CD4-positive, CD25-positive, alpha-beta regulatory T cell (primary cell): ENCODE measurements around the gene CDC42EP2. TPM values are rescaled to one million over a fixed set of nuclear protein-coding genes. Genes with fewer than 3 reads are reported as not detected.

ENCODE experiments used
- ATAC-seq, 2 donors: fragments of 150-1000 bp; cut with Tn5 transposase; one replicate each; pipeline ENCODE4 v1.10.0; 2021; ENCODE audit warnings: low read depth in 2 of 2, moderate number of reproducible peaks in 2 of 2, moderate library complexity in 1 of 2
- DNase-seq, 3 donors: peaks; one replicate each; pipeline versions ENCODE4 v3.0.0 to v3.0.0-alpha.2; 2012 to 2022; ENCODE audit warnings: mixed read lengths in 1 of 3
- H3K27ac ChIP-seq: one replicate; pipeline ENCODE4 v1.7.0; 2013; ENCODE audit warnings: mild to moderate bottlenecking, low read length; ENCODE audit not compliant: insufficient read depth, poor library complexity, severe bottlenecking
- H3K27me3 ChIP-seq: one replicate; pipeline ENCODE4 v1.7.0; 2013; ENCODE audit warnings: low read length; ENCODE audit not compliant: control insufficient read depth, insufficient read depth
- H3K36me3 ChIP-seq: one replicate; pipeline ENCODE4 v1.7.0; 2013; ENCODE audit warnings: mild to moderate bottlenecking, low read length, moderate library complexity; ENCODE audit not compliant: control insufficient read depth, insufficient read depth
- H3K4me1 ChIP-seq: 2 replicates; pipeline ENCODE4 v1.7.0; 2013; ENCODE audit warnings: mild to moderate bottlenecking, low read length; ENCODE audit not compliant: insufficient read depth, control insufficient read depth, poor library complexity, severe bottlenecking
- H3K4me3 ChIP-seq: one replicate; pipeline ENCODE4 v1.7.0; 2013; ENCODE audit warnings: low read depth, mild to moderate bottlenecking, low read length, moderate library complexity
- H3K9me3 ChIP-seq, 2 experiments: 1 replicate in 1 of 2; 2 replicates in 1 of 2; pipeline ENCODE4 v1.7.0; 2013; ENCODE audit warnings: low read length in 2 of 2, mild to moderate bottlenecking in 1 of 2, moderate library complexity in 1 of 2; ENCODE audit not compliant: control insufficient read depth in 2 of 2
- H3K27ac Mint-ChIP-seq, 3 donors: one replicate each; pipeline ENCODE4 v1.8.0; 2020 to 2022; ENCODE audit warnings: mild to moderate bottlenecking in 3 of 3, mixed read lengths in 3 of 3, moderate library complexity in 2 of 3
- H3K27me3 Mint-ChIP-seq: one replicate; pipeline ENCODE4 v1.8.0; 2022; ENCODE audit warnings: mild to moderate bottlenecking, mixed read lengths
- H3K36me3 Mint-ChIP-seq: one replicate; pipeline ENCODE4 v1.8.0; 2020; ENCODE audit warnings: mixed read lengths
- H3K4me1 Mint-ChIP-seq, 4 donors: one replicate each; pipeline ENCODE4 v1.8.0; 2020 to 2022; ENCODE audit warnings: mixed read lengths in 4 of 4, mild to moderate bottlenecking in 1 of 4
- H3K4me3 Mint-ChIP-seq, 4 donors: one replicate each; pipeline ENCODE4 v1.8.0; 2020 to 2022; ENCODE audit warnings: mild to moderate bottlenecking in 4 of 4, mixed read lengths in 4 of 4, moderate library complexity in 3 of 4
- H3K9me3 Mint-ChIP-seq, 7 donors: one replicate each; pipeline ENCODE4 v1.8.0; 2020 to 2022; ENCODE audit warnings: mixed read lengths in 7 of 7, mild to moderate bottlenecking in 3 of 7, moderate library complexity in 2 of 7
- polyA plus RNA-seq, 4 donors: library from polyadenylated mRNA; unstranded; fragments of 300-500 nt; fragmentation: Illumina TruSeq; gene quantifications; one replicate each; pipeline ENCODE4 v1.2.3, GENCODE V29; 2021
- total RNA-seq: library from RNA; stranded (reverse); gene quantifications from one replicate; pipeline ENCODE4 v1.2.3, GENCODE V29; 2022

CDC42EP2 gene
- total and polyA plus RNA-seq, 5 donors from 2014 or later = 1.9 TPM; not detected in 4

- Mint-ChIP-seq H3K4me3 (no peak overlapping the region), H3K4me1 (peaks cover 0 to 5% (median 1%) of the 10 kb centered on the region in 4 donors), H3K36me3 (peaks cover 4% of the 10 kb centered on the region)
Observed at GRCh38 chr11:65370659-65371049, 56.0 kb downstream of the CDC42EP2 start.

More at GRCh38 chr11:65370659-65371049, 56.0 kb downstream of the CDC42EP2 start:
- no peaks in the 10 kb centered on the region for H3K36me3 ChIP-seq
- Mint-ChIP-seq H3K27ac (peak overlapping the region in 1 of 3 donors; percentile 76), H3K27me3 (no peaks in the 10 kb centered on the region), H3K9me3 (no peaks in the 10 kb centered on the region)
- ATAC-seq = no peak
- H3K27ac ChIP-seq = no peak overlapping the region
- H3K27me3 ChIP-seq = no peaks in the 10 kb centered on the region
- no peak overlapping the region for H3K4me3 ChIP-seq
- H3K9me3 ChIP-seq = no peaks in the 10 kb centered on the region
- no peaks in the 10 kb centered on the region for H3K4me1 ChIP-seq
- no peak for DNase-seq

Other genes starting within 250 kb of the CDC42EP2 start
- gene CDCA5, start 230.8 kb upstream of the CDC42EP2 start, total RNA-seq = 1.7 TPM
- 1 to 10 TPM in 3 of 4 donors, under 1 TPM in 1; 0.78 to 3.2 (median 1.6) TPM for gene CDCA5, start 230.8 kb upstream of the CDC42EP2 start, polyA plus RNA-seq
- 42.9 TPM for gene ZFPL1, start 230.6 kb upstream of the CDC42EP2 start, total RNA-seq
- 10 to 100 TPM; 27.0 to 33.2 (median 30.2) TPM for gene ZFPL1, start 230.6 kb upstream of the CDC42EP2 start, polyA plus RNA-seq
- gene VPS51, start 218.7 kb upstream of the CDC42EP2 start, total RNA-seq = 234 TPM
- gene VPS51, start 218.7 kb upstream of the CDC42EP2 start, polyA plus RNA-seq = 100 to 1,000 TPM in 1 of 4 donors, 10 to 100 TPM in 3; 84.2 to 109 (median 96.3) TPM
- 20.2 TPM for gene TM7SF2, start 203.0 kb upstream of the CDC42EP2 start, total RNA-seq
- 10 to 100 TPM in 2 of 4 donors, 1 to 10 TPM in 2; 8.0 to 11.1 (median 9.4) TPM for gene TM7SF2, start 203.0 kb upstream of the CDC42EP2 start, polyA plus RNA-seq
- 6.0 TPM for gene ZNHIT2, start 197.2 kb upstream of the CDC42EP2 start, total RNA-seq
- 10 to 100 TPM; 20.1 to 29.0 (median 22.7) TPM for gene ZNHIT2, start 197.2 kb upstream of the CDC42EP2 start, polyA plus RNA-seq
- 1,172 TPM for gene FAU, start 192.7 kb upstream of the CDC42EP2 start, total RNA-seq
- 1,000 to 10,000 TPM; 1,003 to 1,125 (median 1,056) TPM for gene FAU, start 192.7 kb upstream of the CDC42EP2 start, polyA plus RNA-seq
- gene MRPL49, start 192.5 kb upstream of the CDC42EP2 start, total RNA-seq = 47.7 TPM
- 100 to 1,000 TPM; 104 to 125 (median 111) TPM for gene MRPL49, start 192.5 kb upstream of the CDC42EP2 start, polyA plus RNA-seq
- 66.3 TPM for gene SYVN1, start 180.3 kb upstream of the CDC42EP2 start, total RNA-seq
- gene SYVN1, start 180.3 kb upstream of the CDC42EP2 start, polyA plus RNA-seq = 10 to 100 TPM in 1 of 4 donors, 1 to 10 TPM in 3; 6.2 to 10.8 (median 7.3) TPM
- gene SPDYC, start 144.6 kb upstream of the CDC42EP2 start, total RNA-seq = not detected
- not detected for gene SPDYC, start 144.6 kb upstream of the CDC42EP2 start, polyA plus RNA-seq
- 158 TPM for gene CAPN1, start 132.9 kb upstream of the CDC42EP2 start, total RNA-seq
- gene CAPN1, start 132.9 kb upstream of the CDC42EP2 start, polyA plus RNA-seq = 100 to 1,000 TPM in 2 of 4 donors, 10 to 100 TPM in 2; 91.2 to 148 (median 109) TPM
- gene POLA2, start 52.9 kb upstream of the CDC42EP2 start, total RNA-seq = 25.7 TPM
- 10 to 100 TPM in 3 of 4 donors, 1 to 10 TPM in 1; 8.3 to 13.4 (median 12.8) TPM for gene POLA2, start 52.9 kb upstream of the CDC42EP2 start, polyA plus RNA-seq
- gene DPF2, start 19.0 kb downstream of the CDC42EP2 start, total RNA-seq = 67.0 TPM
- 10 to 100 TPM; 70.3 to 81.4 (median 74.9) TPM for gene DPF2, start 19.0 kb downstream of the CDC42EP2 start, polyA plus RNA-seq
- gene TIGD3, start 39.9 kb downstream of the CDC42EP2 start, total RNA-seq = 0.37 TPM
- under 1 TPM; 0.19 to 0.90 (median 0.59) TPM for gene TIGD3, start 39.9 kb downstream of the CDC42EP2 start, polyA plus RNA-seq
- 40.3 TPM for gene SLC25A45, start 67.8 kb downstream of the CDC42EP2 start, total RNA-seq
- 10 to 100 TPM; 11.1 to 16.9 (median 13.8) TPM for gene SLC25A45, start 67.8 kb downstream of the CDC42EP2 start, polyA plus RNA-seq
- 47.4 TPM for gene FRMD8, start 71.8 kb downstream of the CDC42EP2 start, total RNA-seq
- gene FRMD8, start 71.8 kb downstream of the CDC42EP2 start, polyA plus RNA-seq = 10 to 100 TPM; 48.7 to 55.1 (median 53.9) TPM
- gene NEAT1, start 107.9 kb downstream of the CDC42EP2 start, total RNA-seq = 890 TPM
- gene NEAT1, start 107.9 kb downstream of the CDC42EP2 start, polyA plus RNA-seq = 1 to 10 TPM; 1.4 to 3.1 (median 1.9) TPM
- gene MALAT1, start 184.2 kb downstream of the CDC42EP2 start, total RNA-seq = 36,047 TPM
- gene MALAT1, start 184.2 kb downstream of the CDC42EP2 start, polyA plus RNA-seq = 1,000 to 10,000 TPM; 2,329 to 3,603 (median 2,794) TPM
- 59.0 TPM for gene SCYL1, start 210.2 kb downstream of the CDC42EP2 start, total RNA-seq
- gene SCYL1, start 210.2 kb downstream of the CDC42EP2 start, polyA plus RNA-seq = 10 to 100 TPM; 24.3 to 31.2 (median 29.0) TPM
- gene LTBP3, start 243.5 kb downstream of the CDC42EP2 start, total RNA-seq = 132 TPM
- 10 to 100 TPM in 2 of 4 donors, 1 to 10 TPM in 2; 9.2 to 15.0 (median 11.9) TPM for gene LTBP3, start 243.5 kb downstream of the CDC42EP2 start, polyA plus RNA-seq